Mammary epithelial cell (primary cell): ENCODE results near the gene LARGE1.

ENCODE experiments used
- EZH2 ChIP-seq: IDR thresholded peaks from 2 replicates; pipeline ENCODE4 v1.6.1; 2012; ENCODE audit warnings: low read length, inconsistent platforms, borderline replicate concordance
- TF ChIP-seq, protein P1 (sequence below), 2 donors: IDR thresholded peaks in 1 of 2; conservative IDR thresholded peaks in 1 of 2; 2 replicates each; pipeline ENCODE4 v1.5.1; 2011 to 2012; ENCODE audit warnings: inconsistent platforms in 2 of 2, low read length in 2 of 2, mild to moderate bottlenecking in 2 of 2, control low read depth in 1 of 2, low read depth in 1 of 2; ENCODE audit not compliant: insufficient read depth in 1 of 2; ENCODE audit errors: extremely low read depth in 1 of 2

DNA sequence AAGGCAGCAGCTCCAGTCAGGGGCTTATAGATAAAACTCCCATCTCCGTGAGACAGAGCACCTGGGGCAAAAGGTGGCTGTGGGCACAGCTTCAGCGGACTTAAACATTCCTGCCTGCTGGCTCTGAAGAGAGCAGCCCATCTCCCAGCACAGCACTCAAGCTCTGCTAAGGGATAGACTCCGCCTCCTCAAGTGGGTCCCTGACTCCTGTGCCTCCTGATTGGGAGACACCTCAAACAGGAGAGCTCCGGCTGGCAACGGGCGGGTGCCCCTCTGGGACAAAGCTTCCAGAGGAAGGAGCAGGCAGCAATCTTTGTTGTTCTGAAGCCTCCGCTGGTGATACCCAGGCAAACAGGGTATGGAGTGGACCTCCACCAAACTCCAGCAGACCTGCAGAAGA lies 279.4 kb downstream of the LARGE1 start:
- TF ChIP-seq, protein P1, sequence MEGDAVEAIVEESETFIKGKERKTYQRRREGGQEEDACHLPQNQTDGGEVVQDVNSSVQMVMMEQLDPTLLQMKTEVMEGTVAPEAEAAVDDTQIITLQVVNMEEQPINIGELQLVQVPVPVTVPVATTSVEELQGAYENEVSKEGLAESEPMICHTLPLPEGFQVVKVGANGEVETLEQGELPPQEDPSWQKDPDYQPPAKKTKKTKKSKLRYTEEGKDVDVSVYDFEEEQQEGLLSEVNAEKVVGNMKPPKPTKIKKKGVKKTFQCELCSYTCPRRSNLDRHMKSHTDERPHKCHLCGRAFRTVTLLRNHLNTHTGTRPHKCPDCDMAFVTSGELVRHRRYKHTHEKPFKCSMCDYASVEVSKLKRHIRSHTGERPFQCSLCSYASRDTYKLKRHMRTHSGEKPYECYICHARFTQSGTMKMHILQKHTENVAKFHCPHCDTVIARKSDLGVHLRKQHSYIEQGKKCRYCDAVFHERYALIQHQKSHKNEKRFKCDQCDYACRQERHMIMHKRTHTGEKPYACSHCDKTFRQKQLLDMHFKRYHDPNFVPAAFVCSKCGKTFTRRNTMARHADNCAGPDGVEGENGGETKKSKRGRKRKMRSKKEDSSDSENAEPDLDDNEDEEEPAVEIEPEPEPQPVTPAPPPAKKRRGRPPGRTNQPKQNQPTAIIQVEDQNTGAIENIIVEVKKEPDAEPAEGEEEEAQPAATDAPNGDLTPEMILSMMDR (conservative IDR thresholded peaks at IDR 0.05 in 1 of 2, IDR thresholded peaks at IDR 0.05 in 1 of 2; ENCODE audit: extremely low read depth in 1 of 2, insufficient read depth in 1 of 2, low read depth in 1 of 2, low read length in 2 of 2) = no peak
- no peak for TF ChIP-seq EZH2
